NCI-H510A (cell line): ENCODE measurements around the gene LARP1.

ENCODE experiments used
- DNase-seq: peaks from one replicate; lab custom pipeline; 2025; lab: John Stamatoyannopoulos, UW

LARP1 gene

DNA sequence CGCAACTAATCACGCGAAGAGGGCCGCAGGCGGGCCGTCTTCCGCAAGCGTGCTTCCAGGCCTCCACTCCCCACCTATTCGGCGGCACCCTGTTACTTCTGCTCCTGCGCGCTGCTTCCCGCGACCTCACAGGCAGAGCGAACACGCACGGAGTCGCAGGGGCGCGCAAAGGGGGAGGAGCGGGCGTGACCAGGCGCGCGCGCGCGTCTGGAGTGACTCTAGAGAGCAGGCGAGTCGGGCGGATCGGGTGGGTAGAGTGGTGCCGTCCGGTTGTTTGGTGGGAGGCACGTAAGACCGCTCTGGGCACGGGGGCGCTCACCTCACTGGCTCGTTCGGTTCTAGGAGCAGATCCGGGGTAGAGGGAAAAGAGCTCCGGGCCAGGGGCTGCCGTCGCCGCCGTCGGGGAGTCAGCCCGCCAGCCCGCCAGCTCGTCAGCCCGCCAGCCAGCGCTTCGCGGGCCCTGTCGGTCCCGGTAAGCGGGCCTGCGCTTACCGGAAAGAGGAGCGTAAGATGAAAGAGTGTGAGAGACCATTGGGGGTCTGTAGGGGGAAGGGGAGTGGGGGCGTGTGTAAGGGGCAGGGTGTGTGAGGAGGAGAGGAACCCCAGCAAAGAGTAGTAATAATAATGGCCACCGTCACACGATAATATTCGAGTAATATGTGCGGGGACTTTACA, 103.3 kb downstream of the LARP1 start, which contains the start of gene CNOT8:
CNOT8 (plus strand) TSS at position 331 of the 675 bp plus-strand sequence. CDS start 4,652 bp downstream, outside the sequence.
- peak; percentile 93 for DNase-seq

DNA sequence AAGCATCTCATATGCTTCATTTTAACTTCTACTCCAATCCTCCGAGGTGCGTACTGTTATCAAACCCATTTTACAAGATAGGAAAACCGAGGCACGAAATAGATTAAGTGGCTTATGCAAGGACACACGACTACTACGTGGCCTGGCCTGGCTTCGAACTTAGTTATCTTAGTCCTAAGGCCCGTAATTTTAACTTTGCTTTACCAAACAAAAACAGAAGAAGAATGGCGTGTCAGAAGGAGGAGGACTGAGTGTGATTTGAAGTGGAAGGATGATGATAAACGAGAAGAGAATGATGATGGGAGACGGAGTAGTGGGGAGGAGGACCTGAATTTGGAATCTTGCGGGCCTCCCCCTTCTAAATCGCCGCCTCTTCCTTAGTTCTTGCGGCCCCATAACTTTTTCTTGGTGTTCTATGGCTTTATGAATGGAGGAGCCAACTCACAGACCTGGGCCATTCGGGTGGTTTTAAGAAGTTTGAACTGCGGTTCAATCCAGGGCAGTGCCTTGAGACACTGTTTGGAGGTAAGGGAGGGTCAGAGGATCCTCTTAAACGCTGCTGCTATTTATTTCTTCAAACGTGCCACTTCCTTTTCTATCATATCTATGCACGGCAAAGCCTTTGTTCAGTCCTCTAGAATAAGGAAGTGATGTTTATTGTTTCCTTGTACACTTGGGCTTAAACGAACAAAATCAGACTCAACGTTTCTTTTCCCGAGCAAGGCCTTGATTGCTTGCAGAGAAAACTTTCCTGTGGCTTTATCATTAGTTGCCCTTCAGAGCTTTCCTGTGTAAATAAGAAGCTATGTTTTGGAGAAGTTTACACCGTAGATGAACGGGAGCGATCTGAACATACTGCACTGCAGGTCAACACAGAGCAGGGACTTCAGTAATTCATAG, 104.0 kb downstream of the LARP1 start:
- no peak for DNase-seq

DNA sequence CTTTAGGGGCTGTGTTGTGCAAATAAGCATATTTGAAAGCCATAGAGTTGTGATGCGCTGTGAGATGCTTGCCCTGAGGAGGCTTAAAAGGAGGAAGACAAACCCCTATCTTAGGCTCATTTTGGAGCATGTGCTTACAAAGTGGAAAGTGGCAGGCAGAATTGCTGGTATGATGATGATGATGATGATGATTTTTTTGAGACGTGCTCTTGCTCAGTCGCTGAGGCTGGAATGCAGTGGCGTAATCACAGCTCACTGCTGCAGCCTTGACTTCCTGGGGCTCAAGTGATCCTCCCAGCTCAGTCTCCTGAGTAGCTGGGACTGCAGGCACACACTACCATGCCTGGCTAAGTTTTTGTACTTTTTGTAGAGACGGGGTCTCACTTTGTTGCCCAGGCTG, 104.9 kb downstream of the LARP1 start:
- DNase-seq: no peak

DNA sequence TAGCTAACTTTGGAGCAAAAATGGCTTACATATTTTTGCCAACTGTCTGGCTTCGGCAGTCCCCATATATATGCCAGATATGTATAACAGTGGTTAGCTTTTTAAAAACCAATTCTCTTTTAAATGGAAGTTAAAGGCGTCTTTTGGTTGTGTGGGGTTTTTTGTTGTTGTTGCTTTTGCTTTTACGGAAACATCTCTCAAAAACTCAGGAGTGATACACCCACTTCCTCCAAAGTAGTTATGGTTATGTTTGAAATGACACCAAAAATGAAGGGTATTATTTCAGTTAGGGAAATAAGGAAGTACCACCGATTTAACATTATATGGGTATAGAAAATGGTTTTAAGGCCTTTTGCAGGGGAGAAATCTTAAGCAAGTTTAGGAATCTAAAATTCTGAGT, 105.6 kb downstream of the LARP1 start:
- DNase-seq: no peak

DNA sequence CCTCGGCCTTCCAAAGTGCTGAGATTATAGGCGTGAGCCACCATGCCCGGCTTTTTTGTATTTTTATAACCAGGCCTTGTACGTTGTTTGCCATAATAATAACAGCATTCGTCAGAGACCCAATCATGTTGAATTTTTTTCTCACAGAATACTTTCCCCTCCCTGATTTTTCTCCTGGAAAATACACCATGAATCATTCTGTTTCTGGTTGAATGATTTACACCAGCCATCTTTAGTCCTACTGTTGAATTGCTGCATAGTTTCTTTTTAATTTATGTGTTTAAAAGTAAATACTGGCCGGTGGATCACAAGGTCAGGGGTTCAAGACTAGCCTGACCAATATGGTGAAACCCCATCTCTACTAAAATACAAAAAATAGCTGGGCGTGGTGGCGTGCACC, 106.8 kb downstream of the LARP1 start:
- DNase-seq: no peak

DNA sequence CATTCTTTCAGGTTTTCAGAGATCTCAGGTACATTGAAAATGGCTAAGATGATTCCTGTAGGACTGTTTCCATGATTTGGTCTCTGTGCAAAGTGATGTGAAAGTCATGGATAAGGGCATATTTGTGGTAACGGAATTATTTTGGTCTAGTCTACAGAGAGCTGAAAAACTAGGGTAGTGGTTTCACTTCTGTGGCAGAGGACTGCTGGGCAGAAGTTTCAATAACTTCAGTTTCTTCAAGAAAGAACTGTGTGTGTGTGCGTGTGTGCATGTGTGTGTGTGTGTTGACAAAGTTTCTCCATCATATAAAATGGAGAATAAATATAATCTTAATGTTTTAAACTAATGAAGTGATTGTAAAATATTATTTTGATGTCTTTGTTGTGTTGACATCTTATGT, 107.6 kb downstream of the LARP1 start:
- DNase-seq: no peak

DNA sequence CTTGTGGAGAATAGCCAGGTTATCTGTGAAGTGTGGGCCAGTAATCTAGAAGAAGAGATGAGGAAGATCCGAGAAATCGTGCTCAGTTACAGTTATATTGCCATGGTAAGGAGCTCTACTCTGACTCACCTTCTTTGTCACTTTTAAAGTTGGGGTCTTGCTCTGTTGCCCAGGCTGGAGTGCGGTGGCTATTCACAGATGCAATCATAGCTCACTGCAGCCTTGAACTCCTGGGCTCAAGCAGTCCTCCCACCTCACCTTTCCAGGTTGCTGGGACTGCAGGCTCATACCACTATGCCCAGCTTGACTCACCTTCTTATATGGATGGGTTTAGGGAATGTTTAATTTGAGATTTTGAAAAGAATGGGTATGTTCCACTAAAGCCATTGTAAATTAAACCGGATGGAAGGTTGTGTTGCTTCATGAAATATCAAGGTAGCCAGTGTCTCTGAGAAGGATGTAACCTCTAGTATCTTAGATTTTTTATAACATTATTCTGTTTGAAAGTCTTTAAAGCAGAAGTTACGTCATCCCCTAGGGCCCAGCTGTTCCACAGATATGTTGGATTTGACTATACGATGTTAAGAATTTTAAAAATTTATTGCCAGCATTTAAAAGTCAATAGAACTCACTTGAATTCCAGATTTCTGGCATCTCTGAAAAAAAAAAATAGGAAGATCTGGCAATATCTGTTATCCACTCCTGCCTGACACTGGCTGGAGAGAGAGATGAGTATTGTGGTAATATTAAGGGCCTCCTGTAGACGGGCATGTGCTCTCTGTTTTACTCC, 108.3 kb downstream of the LARP1 start:
- no peak for DNase-seq

DNA sequence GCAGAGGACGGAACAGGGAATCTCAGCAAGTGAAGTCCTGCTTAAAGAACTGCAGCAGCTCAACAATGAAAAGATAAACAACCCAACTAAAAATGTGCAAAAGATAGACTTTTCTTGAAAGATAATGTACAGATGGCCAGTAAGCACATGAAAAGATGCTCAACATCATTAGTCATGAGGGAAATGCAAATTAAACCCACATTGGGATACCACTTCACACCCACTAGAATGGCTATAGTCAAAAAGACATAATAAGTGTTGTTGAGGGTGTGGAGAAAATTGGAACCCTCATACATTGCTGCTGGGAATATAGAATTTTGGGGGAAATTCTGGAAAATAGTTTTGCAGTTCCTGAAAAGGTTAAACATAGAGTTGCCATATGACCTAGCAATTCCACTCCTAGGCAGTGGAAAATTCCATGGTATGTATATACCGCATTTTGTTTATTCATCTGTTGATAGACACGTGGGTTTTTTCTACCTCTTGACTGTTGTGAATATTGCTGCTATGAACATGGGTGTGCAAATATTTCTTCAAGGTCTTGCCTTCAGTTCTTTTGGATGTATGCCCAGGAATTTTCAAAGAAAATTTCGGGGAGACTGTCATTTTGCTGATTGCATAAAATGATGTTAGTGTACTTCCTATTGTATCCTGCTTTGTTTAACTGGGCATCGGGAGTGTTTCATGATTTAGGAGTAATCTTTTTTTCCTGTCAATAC, 110.4 kb downstream of the LARP1 start:
- no peak for DNase-seq

DNA sequence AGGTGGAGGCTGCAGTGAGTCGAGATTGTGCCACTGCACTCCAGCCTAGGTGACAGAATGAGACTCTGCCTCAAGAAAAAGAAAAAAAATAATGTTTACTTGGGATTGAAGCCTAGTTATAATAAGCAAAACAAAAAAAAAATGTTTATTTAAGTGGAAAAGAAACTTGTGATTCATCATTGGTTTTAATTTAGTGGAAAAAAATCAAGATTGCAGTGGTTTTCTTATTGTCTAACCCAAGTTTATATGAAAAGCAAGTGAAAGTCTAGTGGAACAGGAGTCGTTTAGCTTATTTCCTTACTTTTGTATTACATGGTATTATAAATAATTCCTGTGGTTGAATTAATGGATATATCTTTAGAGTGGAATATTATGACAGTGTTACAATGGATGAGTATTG, 111.7 kb downstream of the LARP1 start:
- DNase-seq: no peak
